GM19395 (cell line): ENCODE results near the gene ABCC10.
"Not testable (repeated sequence)": the region's sequence is repeated elsewhere in the genome, so short reads cannot be mapped to it uniquely, and the experiment has no call there.

Experiments
- ATAC-seq: cut with Tn5 transposase; IDR thresholded peaks from one replicate; pipeline ENCODE4 v1.9.1; 2021; ENCODE audit warnings: mild to moderate bottlenecking, moderate library complexity; ENCODE audit not compliant: unreplicated experiment

The ABCC10 gene

DNA sequence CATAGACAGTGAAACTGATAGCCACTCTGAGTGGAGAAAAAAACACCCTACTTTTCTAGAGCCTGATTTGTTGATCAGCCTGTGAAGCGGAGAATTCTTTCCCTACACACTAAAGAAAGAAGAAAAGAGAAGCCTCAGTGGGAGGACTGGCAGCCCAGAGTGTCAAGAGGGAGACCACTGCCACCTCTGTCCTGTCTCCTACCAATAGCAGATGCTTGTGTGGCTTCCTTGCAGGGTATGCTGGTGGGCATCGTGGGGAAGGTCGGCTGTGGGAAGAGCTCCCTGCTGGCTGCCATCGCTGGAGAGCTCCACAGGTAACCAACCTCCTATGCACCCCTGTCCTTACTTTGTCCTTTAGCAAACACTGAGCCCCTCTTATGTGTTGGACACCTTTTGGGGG, 10.4 kb downstream of the ABCC10 start:
- ATAC-seq, result no peak

DNA sequence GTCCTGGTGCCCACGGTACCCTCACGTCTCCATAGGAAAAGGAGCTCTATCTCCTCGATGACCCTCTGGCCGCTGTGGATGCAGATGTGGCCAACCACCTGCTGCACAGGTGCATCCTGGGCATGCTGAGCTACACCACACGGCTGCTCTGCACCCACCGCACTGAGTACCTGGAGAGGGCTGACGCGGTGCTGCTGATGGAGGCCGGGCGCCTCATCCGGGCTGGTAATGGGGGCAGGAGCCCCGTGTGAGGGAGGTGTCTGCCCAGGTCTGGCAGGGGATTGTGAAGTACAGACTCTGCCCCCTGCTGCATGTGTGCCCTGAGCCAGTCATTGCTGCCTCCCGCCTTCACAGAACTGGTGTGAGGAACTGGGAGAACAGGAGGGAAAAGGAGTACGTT, 15.6 kb downstream of the ABCC10 start:
- ATAC-seq, result no peak

DNA sequence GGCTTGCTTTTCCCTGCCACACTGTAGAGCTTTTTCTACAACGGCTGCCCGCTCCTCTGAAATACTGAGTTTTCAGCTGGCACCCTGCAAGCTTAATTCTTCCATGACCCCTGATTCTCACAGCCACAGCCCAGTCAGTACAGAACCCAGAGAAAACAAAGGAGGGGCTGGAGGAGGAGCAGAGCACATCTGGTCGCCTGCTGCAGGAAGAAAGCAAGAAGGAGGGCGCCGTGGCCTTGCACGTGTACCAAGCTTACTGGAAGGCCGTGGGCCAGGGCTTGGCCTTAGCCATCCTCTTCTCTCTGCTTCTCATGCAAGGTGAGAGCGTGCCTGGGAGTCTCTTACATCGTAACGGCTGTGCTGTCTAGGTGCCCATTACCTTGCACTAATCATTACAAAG, 16.7 kb downstream of the ABCC10 start:
- ATAC-seq, result no peak

DNA sequence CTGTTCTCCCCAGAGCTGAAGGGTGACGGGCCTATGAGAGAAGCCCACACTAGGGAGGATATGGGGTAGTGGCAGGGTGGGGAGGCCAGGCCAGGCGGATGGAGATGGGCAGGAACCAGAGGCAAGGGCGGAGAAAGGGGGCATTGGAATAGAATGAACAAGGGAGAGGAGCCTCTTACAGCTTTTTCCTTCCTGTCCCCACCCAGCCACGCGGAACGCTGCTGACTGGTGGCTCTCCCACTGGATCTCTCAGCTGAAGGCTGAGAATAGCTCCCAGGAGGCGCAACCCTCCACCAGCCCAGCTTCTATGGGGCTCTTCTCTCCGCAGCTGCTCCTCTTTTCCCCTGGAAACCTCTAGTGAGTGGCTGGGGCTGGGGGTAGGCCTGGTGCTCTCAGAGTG, 17.2 kb downstream of the ABCC10 start:
- ATAC-seq, result no peak

DNA sequence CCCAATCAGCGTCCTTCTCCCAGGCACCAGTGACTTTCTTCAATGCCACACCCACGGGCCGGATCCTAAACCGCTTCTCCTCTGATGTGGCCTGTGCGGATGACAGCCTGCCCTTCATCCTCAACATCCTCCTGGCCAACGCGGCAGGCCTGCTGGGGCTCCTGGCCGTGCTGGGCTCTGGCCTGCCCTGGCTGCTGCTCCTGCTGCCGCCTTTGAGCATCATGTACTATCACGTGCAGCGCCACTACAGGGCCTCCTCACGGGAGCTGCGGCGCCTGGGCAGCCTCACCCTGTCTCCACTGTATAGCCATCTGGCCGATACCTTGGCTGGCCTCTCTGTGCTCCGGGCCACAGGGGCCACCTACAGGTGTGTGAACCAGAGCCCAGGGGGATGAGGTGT, 18.2 kb downstream of the ABCC10 start:
- ATAC-seq, result no peak

DNA sequence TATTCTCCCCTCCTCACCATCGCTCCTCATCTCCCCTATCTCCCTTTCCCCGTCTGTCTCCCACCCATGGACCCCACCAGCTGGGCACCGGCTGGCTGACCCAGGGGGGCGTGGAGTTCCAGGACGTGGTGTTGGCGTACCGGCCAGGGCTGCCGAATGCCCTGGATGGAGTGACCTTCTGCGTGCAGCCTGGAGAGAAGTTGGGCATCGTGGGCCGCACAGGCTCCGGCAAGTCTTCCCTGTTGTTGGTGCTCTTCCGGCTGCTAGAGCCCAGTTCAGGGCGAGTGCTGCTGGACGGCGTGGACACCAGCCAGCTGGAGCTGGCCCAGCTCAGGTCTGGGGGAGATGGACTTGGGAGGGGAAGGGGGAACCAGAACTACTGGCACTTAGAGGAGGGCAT, 20.3 kb downstream of the ABCC10 start:
- ATAC-seq, result no peak

DNA sequence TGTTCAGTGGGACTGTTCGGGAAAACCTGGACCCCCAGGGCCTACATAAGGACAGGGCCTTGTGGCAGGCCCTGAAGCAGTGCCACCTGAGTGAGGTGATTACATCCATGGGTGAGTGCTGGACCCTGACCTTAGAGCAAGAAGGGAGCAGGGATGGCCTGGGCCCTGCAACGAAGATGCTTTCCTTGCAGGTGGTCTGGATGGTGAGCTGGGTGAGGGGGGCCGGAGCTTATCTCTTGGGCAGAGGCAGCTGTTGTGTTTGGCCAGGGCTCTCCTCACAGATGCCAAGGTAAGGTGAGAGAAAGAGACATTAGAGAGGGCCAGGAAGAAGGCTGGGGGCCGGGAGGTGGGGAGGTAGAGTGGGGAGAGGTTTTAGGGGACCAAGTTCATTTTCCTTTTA, 21.6 kb downstream of the ABCC10 start:
- no peak for ATAC-seq

DNA sequence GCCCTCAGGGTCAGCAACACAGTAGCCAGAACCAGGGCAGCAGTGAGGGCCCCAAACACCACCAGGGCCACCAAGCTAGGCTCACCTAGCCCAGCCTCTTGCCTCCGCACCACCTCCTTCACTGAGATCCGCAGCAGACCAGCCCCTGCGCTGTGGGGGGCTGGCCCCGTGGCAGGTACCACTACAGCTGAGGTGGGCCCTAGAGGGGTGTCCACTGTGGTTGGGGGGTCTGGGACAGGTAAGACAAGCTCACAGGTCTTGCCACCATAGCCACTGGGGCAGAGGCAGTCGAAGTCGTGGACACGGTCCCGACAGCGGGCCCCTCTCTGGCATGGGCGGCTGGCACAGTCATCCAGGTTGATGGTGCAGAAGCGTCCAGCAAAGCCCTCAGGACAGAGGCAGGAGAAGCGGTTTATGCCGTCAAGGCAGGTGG, 23.4 kb downstream of the ABCC10 start:
- ATAC-seq, result no peak

DNA sequence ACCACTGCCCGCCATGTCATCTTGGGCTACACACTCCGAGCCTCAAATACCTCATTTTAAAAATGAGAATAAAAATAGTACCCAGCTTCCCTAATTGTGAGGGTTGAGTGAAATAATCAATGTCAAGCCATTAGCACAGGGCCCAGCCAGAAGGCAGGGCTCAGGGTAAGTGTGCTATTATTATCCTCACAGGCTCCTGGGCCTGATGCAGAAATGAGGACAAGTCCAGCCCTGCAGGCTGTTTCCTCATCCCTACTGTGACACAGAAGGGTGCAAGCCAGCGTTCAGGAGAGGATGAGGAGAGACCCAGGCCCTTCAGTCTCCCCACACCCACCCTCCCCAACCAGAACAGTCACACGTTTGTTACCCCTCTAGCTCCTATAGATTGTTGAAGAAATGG, 24.0 kb downstream of the ABCC10 start:
- ATAC-seq, result no peak

DNA sequence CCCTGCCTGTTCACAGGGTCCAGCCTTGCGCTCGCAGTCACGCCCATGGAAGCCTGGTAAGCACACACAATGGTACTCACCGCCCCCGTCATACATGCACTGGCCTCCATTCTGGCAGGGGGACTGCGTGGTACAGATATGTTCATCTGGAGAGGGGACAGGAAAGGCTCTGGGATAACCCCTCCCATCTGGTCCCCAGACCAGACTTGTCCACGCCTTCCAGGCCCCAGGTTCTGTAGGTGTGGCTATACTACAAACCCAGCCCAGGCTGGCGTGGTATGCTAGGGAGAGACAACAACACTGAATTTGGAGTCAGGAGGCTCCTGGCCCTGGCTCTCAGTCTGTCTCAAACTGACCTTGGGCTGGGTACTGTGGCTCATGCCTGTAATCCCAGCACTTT, 24.6 kb downstream of the ABCC10 start:
- no peak for ATAC-seq

DNA sequence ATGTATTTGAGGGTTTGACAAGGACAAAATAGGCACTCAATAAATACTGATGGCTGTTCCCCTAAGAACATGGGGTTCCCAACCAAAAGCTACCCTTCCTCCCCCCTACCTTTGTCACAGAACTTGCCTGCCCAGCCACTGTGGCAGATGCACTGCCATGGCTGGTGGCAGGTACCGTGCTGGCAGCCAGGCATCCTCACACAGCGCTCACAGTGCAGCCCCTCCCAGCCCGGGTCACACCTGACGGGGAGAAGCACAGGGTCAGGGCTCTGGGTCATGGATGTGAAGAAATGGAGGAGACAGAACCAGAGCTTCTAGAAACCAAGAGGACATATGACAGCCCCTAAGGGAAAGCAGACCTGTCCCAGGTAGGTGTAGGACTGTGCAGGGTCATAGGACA, 25.6 kb downstream of the ABCC10 start:
- no peak for ATAC-seq

DNA sequence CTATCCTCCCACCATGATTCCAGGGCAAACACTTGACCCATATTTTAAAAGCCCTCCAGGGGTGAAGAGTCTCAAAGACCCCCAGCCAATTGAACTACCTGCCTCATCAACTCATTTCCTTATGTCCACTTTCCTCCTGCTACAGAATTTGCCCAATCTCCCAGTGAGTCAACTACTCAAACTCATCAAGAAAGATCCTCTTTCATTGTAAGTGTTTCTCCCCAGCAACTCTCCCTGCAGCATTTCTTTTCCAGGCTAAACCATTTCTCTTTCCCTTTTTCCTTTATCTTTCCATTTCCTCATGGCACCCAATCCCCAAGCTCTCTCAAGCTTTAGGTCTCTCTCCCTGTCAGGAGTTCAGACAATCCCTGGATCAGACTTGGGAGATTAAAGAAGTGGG, 26.5 kb downstream of the ABCC10 start:
- no peak for ATAC-seq

DNA sequence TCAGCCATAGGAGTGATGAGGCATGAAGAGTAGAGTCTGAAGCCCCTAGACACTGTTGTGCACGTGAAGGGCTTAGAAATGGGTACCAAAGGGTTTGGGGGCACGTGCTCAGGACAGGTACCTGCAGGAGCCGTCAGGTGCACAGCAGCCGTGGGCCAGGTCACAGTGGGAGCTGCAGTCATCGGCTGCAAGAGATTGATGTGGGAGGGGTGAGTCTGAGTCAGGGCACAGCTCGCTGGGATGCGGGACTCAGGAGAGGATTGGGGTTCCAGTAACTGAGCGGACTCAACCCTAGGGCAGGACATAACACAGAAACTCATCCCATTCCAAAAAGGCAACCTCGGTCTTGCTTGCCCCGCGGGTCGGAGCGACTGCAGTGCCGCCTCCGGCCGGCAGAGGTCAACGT, 27.0 kb downstream of the ABCC10 start:
- peak; percentile 66 for ATAC-seq

DNA sequence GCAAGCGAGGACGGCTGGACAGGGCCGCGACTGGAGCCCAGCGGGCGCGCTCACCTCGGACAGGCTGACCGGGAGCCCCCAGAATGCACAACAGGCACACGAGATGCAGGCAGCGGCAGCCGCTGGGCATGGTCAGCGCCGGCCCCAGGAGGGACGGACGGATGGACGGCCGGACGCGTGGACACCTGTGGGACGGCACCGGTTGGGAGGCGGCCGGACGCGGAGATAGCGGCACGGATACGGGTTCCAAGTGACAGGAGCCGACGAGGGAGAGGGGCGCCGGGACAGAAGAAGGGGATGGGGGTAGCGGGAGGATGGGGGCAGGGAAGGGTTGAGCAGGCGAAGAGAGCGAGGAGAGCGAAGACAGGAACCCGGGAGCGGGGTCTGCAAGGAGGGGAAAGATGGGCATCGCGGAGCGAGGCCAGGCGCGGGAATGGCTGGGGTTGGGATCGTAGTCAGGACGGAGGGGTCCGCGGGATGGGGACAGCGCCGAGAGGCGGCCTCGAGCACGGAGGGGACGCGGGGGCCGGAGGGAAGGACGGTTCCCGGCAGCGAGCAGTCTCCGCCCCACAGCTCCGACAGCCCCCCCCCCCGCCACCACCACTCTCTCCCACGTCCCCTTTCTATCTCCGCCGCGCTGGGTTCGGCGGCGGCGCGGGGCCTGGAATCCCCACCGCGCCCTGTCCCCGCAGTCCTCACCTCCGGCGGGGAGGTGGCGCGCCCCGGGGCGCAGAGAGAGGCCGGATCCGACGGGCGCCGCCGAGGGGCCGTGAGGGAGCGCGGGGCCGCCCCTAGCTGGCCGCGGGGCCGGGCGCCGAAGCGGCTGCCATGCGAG, 27.6 kb downstream of the ABCC10 start:
- no peak for ATAC-seq

DNA sequence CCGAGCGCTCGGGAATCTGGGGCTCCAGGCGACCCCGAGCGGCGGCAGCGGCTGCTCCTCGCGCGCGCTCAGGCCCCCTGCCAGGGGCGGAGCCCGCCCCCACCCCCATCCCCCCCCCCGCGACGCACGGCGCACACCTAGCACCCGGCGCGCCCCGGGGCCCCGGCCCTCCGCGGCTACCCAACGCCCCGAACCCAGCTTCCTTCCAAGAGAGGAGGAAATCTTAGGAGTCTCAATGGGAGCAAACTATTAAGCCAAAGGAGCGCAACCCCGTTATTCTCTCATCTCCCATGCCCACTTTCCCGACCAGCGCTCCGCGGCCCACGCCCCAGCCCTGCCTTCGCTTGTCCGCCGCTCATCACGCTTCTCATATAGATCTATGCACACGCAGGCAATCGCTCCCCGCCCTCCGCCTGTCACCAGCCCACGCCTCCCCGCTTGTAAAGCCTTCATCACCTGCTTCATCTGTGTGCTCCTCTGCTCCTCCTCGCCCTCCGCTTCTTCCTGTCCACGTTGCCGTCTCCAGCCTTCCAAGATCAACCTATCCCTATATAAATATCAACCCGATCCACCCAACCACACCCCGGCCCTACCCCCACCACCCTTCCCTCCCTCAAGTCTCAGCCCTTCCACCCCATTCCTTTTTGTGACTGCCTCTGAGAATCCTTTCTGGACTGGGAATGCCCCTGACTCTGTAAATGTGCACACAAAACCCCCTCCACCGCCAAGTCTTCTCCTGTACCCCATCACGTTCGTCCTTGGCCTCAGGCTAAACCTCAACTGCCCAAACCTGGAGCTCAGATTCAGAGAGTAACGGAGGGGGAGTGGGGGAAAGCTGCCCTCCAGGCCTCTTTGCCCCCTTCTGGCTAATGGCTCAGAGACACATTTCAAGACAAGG, 28.4 kb downstream of the ABCC10 start, which contains the start of gene DLK2:
TSS of gene DLK2 (minus strand) at position 18 of the 898 bp plus-strand sequence. CDS start 723 bp downstream, outside the sequence.
- ATAC-seq, result no peak

DNA sequence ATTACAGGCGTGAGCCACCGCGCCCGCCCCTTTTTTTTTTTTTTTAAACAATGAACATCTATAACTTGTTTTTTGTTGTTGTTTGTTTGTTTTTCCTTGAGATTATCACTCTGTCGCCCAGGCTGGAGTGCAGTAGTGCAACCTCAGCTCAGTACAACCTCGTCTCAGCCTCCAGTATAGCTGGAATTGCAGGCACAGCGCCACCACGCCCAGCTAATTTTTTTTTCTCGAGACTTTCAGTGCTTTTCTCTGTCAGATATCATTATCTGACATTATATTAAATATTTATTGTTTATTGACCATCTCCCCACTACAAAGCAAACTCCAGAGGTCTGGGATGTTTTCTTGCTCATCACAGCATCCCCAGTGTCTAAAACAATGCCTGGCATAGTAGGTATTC, 30.3 kb downstream of the ABCC10 start:
- ATAC-seq, result no peak

DNA sequence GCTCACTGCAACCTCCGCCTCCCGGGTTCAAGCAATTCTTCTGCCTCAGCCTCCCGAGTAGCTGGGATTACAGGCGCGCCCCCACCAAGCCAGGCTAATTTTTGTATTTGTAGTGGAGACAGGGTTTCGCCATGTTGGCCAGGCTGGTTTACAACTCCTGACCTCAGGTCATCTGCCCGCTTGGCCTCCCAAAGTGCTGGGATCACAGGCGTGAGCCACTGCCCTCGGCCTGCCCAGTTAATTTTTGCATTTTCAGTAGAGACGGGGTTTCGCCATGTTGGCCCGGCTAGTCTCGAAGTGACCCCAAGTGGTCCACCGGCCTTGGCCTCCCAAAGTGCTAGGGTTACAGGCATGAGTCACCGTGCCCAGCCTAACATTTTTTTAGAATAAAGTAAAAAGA, 30.8 kb downstream of the ABCC10 start:
- ATAC-seq, result not testable (repeated sequence)

DNA sequence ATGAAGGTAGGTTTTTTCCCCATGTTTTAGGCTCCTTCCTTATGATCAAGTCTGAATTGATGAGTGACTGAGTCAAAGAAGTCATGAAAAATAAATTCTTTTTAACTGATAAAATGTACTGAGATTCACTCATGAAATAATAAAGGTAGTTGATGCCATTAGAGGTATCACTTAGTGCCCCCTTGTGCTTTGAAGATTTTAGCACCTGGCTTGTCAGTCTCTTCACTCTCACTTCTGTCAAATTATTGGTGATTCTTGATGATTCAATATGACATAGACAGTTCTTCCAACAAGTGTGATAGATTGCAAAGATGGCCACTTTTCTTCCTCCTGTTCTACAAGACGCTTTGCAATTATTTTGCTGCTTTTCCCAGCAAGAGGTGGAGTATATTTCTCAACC, 32.2 kb downstream of the ABCC10 start:
- ATAC-seq, result no peak

DNA sequence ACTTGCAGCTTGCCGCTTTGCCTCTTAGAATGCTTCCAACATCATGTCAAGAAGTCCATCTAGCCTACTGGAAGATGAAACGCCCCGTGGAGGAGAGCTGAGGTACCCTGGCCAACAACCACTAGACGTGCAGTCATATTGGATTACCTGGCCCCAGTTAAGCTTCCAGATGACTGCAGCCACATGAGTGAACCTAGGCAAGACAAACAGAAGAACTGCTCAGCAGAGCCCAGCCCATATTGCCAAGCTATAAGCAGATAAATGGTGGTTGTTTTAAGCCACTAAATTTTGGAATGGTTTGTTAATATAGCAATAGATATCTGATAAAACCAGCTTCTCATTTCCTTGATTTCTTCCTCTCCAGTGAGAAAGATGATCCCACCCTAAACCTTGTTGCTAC, 32.7 kb downstream of the ABCC10 start:
- ATAC-seq, result no peak

DNA sequence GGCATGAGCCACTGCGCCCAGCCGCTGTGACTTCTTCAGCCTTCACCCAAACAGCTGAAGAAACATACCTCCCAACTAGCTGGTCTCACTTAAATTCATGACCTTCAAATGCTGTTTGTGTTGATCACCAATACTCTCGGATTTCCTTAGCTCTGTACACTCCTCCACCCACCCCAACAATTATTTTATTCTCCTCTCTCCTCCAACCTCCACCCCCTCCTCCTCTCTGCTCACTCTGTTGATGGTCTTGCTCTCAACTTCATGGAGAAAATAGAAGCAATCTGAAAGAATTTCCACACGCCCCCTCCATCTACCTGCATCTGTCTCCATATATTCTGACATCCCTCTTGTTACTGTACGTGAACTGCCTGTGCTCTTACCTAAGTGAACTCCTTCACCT, 34.6 kb downstream of the ABCC10 start:
- no peak for ATAC-seq

DNA sequence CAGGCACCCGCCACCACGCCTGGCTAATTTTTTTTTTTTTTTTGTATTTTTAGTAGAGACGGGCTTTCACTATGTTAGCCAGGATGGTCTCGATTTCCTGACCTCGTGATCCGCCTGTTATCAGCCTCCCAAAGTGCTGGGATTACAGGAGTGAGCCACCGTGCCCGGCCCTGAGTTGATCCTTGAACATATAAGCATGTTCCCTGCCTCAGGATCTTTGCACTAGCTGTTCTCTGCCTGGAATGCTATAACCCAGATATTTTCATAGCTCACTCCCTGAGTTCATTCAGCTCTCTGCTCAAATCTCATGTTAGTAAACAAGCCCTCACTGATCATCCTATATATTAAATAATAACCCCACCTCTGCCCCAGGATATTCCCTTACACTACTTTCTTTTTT, 37.0 kb downstream of the ABCC10 start:
- ATAC-seq, result no peak

DNA sequence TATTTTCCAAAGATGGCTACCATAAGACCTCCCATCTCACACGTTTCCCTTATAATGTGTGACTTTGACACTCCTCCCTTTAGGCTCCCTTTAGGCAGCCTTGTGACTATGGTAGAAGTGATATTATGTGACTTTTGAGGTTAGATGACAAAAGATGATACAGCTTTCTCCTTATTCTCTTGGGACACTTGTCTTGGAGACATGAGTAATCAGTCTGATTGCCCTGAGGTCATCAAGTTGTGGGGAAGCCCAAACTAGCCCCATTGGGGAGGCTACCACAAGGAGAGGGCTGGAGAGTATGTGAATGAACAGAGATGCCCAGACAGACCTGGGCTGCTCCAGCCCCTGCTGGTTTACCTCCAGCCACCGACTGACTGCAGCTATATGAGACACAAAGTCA, 38.6 kb downstream of the ABCC10 start:
- no peak for ATAC-seq
